Stomach smooth muscle (tissue), 2 donors: ENCODE data around the gene ZNF444.

Experiments
- H3K27ac ChIP-seq: one replicate; pipeline ENCODE4 v1.7.0; 2013; ENCODE audit warnings: mild to moderate bottlenecking, low read length, inconsistent platforms
- H3K27me3 ChIP-seq, 2 donors: one replicate each; pipeline ENCODE4 v1.7.0; 2013; ENCODE audit warnings: low read length in 2 of 2; ENCODE audit not compliant: insufficient read depth in 2 of 2, control insufficient read depth in 1 of 2
- H3K36me3 ChIP-seq, 2 donors: one replicate each; pipeline ENCODE4 v1.7.0; 2013; ENCODE audit warnings: low read length in 2 of 2; ENCODE audit not compliant: control insufficient read depth in 2 of 2, insufficient read depth in 2 of 2
- H3K4me1 ChIP-seq: one replicate; pipeline ENCODE4 v1.7.0; 2013; ENCODE audit warnings: low read length; ENCODE audit not compliant: control insufficient read depth, insufficient read depth
- H3K4me3 ChIP-seq, 2 donors: one replicate each; pipeline ENCODE4 v1.7.0; 2013; ENCODE audit warnings: low read length in 2 of 2
- H3K9ac ChIP-seq, 2 donors: one replicate each; pipeline ENCODE4 v1.7.0; 2013; ENCODE audit warnings: low read length in 2 of 2, mild to moderate bottlenecking in 1 of 2
- H3K9me3 ChIP-seq, 2 donors: one replicate each; pipeline ENCODE4 v1.7.0; 2013; ENCODE audit warnings: low read length in 2 of 2; ENCODE audit not compliant: control insufficient read depth in 2 of 2
- donor health status: healthy.
- donor health status: Pancreatic carcinoma.

Gene ZNF444

GRCh38 chr19:56123266-56123891 lies 17.7 kb upstream of the ZNF444 start:
- Histone ChIP-seq H3K9me3 (no peaks in the 10 kb centered on the region), H3K9ac (no peak overlapping the region), H3K27me3 (no peaks in the 10 kb centered on the region), H3K4me1 (peaks cover 24% of the 10 kb centered on the region), H3K27ac (no peak overlapping the region), H3K4me3 (no peak overlapping the region), H3K36me3 (no peaks in the 10 kb centered on the region)

- Histone ChIP-seq H3K27me3 (no peaks in the 10 kb centered on the region), H3K4me3 (no peak overlapping the region), H3K27ac (no peak overlapping the region), H3K9ac (no peak overlapping the region), H3K36me3 (no peaks in the 10 kb centered on the region), H3K9me3 (no peaks in the 10 kb centered on the region), H3K4me1 (peaks cover 12% of the 10 kb centered on the region)
Observed at GRCh38 chr19:56124578-56124977, 16.5 kb upstream of the ZNF444 start.

GRCh38 chr19:56125806-56126590 lies 15.1 kb upstream of the ZNF444 start:
- Histone ChIP-seq H3K27ac (no peak overlapping the region), H3K4me1 (peaks cover 5% of the 10 kb centered on the region), H3K9me3 (no peaks in the 10 kb centered on the region), H3K36me3 (no peaks in the 10 kb centered on the region), H3K9ac (no peak overlapping the region), H3K4me3 (no peak overlapping the region), H3K27me3 (no peaks in the 10 kb centered on the region)

GRCh38 chr19:56126983-56127780 lies 13.9 kb upstream of the ZNF444 start:
- Histone ChIP-seq H3K4me1 (peaks cover 2% of the 10 kb centered on the region), H3K27me3 (no peaks in the 10 kb centered on the region), H3K27ac (no peak overlapping the region), H3K4me3 (no peak overlapping the region), H3K9ac (no peak overlapping the region), H3K36me3 (no peaks in the 10 kb centered on the region), H3K9me3 (no peaks in the 10 kb centered on the region)

- Histone ChIP-seq H3K9me3 (no peaks in the 10 kb centered on the region), H3K36me3 (no peaks in the 10 kb centered on the region), H3K4me1 (peaks cover 12% of the 10 kb centered on the region), H3K9ac (no peak overlapping the region), H3K27me3 (no peaks in the 10 kb centered on the region), H3K4me3 (no peak overlapping the region), H3K27ac (no peak overlapping the region)
Observed at GRCh38 chr19:56130006-56130405, 11.1 kb upstream of the ZNF444 start.

GRCh38 chr19:56131651-56132050 lies 9.4 kb upstream of the ZNF444 start:
- no peaks in the 10 kb centered on the region for H3K36me3 ChIP-seq
- H3K27ac ChIP-seq, result peak overlapping the region; percentile 74

GRCh38 chr19:56132316-56132822 lies 8.7 kb upstream of the ZNF444 start:
- Histone ChIP-seq H3K27me3 (no peaks in the 10 kb centered on the region), H3K9ac (peak overlapping the region in 1 of 2 donors; percentile 60), H3K4me3 (peak overlapping the region in 1 of 2 donors; percentile 22), H3K4me1 (peaks cover 15% of the 10 kb centered on the region), H3K9me3 (no peaks in the 10 kb centered on the region), H3K27ac (peak overlapping the region; percentile 74), H3K36me3 (no peaks in the 10 kb centered on the region)

More at GRCh38 chr19:56131651-56132050, 9.4 kb upstream of the ZNF444 start:
- Histone ChIP-seq H3K4me3 (no peak overlapping the region), H3K9ac (no peak overlapping the region), H3K9me3 (no peaks in the 10 kb centered on the region), H3K27me3 (no peaks in the 10 kb centered on the region), H3K4me1 (peaks cover 15% of the 10 kb centered on the region)

- no peaks in the 10 kb centered on the region for H3K36me3 ChIP-seq
- peaks cover 15% of the 10 kb centered on the region for H3K4me1 ChIP-seq
- H3K9ac ChIP-seq, result no peak overlapping the region
- no peak overlapping the region for H3K4me3 ChIP-seq
- no peaks in the 10 kb centered on the region for H3K27me3 ChIP-seq
- H3K9me3 ChIP-seq, result no peaks in the 10 kb centered on the region
- no peak overlapping the region for H3K27ac ChIP-seq
Observed at GRCh38 chr19:56133858-56134653, 7.0 kb upstream of the ZNF444 start.

GRCh38 chr19:56134654-56134921 lies 6.5 kb upstream of the ZNF444 start:
- Histone ChIP-seq H3K9me3 (no peaks in the 10 kb centered on the region), H3K4me1 (peaks cover 15% of the 10 kb centered on the region), H3K36me3 (no peaks in the 10 kb centered on the region), H3K9ac (no peak overlapping the region), H3K4me3 (no peak overlapping the region), H3K27ac (no peak overlapping the region), H3K27me3 (no peaks in the 10 kb centered on the region)

- Histone ChIP-seq H3K36me3 (no peaks in the 10 kb centered on the region), H3K9ac (no peak overlapping the region), H3K4me1 (peaks cover 21% of the 10 kb centered on the region), H3K9me3 (no peaks in the 10 kb centered on the region), H3K27me3 (no peaks in the 10 kb centered on the region), H3K27ac (no peak overlapping the region), H3K4me3 (no peak overlapping the region)
Observed at GRCh38 chr19:56136362-56136761, 4.7 kb upstream of the ZNF444 start.
